DND-41 (cell line): ENCODE results near the gene CYBA.

Experiments
- EZH2 ChIP-seq: IDR thresholded peaks from 3 replicates; pipeline ENCODE4 v1.6.1; 2012; ENCODE audit warnings: borderline replicate concordance, low read depth, mild to moderate bottlenecking, moderate library complexity, low read length, inconsistent platforms; ENCODE audit not compliant: severe bottlenecking
- TF ChIP-seq, protein P1 (sequence below): IDR thresholded peaks from 2 replicates; pipeline ENCODE4 v1.5.1; 2012; ENCODE audit warnings: borderline replicate concordance, low read length, moderate library complexity, mild to moderate bottlenecking; ENCODE audit not compliant: poor library complexity, severe bottlenecking; ENCODE audit errors: extremely low read depth

DNA sequence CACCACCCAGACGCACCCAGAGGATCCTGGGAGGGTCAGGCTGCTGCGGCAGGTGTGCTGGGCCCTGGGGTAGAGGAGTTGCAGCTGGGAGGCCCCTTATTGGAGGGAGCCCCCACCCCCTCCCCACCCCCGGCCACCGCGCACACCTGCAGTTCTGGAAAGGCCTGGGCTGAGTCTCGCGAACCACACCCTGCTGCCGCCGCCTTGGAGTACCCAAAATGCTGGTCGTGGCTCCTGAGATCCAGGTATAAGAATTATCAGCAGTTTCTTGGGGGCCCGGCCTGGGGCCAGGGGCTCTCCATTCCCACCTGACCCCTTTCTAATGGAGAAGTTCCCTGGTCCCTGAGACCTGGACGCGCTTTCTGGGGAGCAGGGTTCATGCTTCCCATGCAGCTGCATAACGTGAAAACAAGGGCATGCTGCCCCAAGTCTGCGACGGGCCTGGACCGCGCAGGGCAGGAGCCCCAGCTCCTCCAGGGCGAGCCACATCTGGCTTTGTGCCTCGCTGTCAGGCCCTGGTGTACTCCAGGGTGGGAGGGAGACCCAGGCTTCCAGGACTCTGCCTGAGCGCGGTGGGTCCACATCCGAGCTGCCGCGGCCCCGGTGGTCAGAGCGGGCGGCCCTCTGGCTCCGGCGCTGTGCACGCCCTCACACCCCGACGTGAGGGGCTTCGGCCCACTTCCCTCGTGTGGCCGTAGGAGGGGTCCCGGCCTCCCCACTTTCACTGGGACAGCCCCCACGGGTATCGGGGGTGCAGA, 42.7 kb upstream of the CYBA start:
- TF ChIP-seq, protein P1, sequence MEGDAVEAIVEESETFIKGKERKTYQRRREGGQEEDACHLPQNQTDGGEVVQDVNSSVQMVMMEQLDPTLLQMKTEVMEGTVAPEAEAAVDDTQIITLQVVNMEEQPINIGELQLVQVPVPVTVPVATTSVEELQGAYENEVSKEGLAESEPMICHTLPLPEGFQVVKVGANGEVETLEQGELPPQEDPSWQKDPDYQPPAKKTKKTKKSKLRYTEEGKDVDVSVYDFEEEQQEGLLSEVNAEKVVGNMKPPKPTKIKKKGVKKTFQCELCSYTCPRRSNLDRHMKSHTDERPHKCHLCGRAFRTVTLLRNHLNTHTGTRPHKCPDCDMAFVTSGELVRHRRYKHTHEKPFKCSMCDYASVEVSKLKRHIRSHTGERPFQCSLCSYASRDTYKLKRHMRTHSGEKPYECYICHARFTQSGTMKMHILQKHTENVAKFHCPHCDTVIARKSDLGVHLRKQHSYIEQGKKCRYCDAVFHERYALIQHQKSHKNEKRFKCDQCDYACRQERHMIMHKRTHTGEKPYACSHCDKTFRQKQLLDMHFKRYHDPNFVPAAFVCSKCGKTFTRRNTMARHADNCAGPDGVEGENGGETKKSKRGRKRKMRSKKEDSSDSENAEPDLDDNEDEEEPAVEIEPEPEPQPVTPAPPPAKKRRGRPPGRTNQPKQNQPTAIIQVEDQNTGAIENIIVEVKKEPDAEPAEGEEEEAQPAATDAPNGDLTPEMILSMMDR = no peak
- no peak for TF ChIP-seq EZH2
